GM06990 (cell line): ENCODE results near the gene GDAP2.

Experiments used
- DNase-seq: peaks from one replicate; pipeline ENCODE4 v3.0.0-alpha.2; 2011; ENCODE audit not compliant: insufficient read length; ENCODE audit errors: extremely low read depth
- H3K27me3 ChIP-seq: replicated peaks from 2 replicates; pipeline ENCODE4 v1.6.0; 2011; ENCODE audit warnings: low read length; ENCODE audit not compliant: control insufficient read depth, insufficient read depth
- H3K36me3 ChIP-seq: 2 replicates; pipeline ENCODE4 v1.5.1; 2011; ENCODE audit warnings: low read length; ENCODE audit not compliant: control insufficient read depth, insufficient read depth
- H3K4me3 ChIP-seq: replicated peaks from 2 replicates; pipeline ENCODE4 v1.5.1; 2011; ENCODE audit warnings: low read depth, mild to moderate bottlenecking, control low read depth, low read length
- TF ChIP-seq, protein P1 (sequence below): IDR thresholded peaks from 2 replicates; pipeline ENCODE4 v1.5.1; 2011; ENCODE audit warnings: low read length, control low read depth, mild to moderate bottlenecking, inconsistent platforms; ENCODE audit not compliant: insufficient read depth, poor library complexity, severe bottlenecking

The GDAP2 gene

DNA sequence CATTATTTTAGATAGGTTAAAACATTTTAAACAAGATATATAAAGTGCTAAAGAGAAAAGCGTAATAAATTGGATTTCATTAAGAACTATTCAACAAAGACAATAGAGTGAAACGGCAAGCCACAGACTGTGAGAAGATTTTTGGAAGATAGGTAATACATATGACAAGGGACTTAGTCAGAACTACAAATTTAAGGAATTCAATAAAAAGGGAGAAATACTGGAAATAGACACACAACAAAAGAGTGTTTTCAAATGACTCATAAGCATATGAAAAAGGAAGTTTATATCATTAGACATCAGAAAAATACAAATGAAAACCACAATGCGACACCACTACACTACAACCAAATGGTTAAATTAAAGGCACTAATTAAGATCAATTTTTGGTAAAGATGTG, 90.5 kb downstream of the GDAP2 start:
- no peaks in the 10 kb centered on the region for H3K27me3 ChIP-seq
- no peak overlapping the region for H3K4me3 ChIP-seq
- TF ChIP-seq, protein P1, sequence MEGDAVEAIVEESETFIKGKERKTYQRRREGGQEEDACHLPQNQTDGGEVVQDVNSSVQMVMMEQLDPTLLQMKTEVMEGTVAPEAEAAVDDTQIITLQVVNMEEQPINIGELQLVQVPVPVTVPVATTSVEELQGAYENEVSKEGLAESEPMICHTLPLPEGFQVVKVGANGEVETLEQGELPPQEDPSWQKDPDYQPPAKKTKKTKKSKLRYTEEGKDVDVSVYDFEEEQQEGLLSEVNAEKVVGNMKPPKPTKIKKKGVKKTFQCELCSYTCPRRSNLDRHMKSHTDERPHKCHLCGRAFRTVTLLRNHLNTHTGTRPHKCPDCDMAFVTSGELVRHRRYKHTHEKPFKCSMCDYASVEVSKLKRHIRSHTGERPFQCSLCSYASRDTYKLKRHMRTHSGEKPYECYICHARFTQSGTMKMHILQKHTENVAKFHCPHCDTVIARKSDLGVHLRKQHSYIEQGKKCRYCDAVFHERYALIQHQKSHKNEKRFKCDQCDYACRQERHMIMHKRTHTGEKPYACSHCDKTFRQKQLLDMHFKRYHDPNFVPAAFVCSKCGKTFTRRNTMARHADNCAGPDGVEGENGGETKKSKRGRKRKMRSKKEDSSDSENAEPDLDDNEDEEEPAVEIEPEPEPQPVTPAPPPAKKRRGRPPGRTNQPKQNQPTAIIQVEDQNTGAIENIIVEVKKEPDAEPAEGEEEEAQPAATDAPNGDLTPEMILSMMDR, result no peak
- DNase-seq, result no peak
- H3K36me3 ChIP-seq, result no peaks in the 10 kb centered on the region

DNA sequence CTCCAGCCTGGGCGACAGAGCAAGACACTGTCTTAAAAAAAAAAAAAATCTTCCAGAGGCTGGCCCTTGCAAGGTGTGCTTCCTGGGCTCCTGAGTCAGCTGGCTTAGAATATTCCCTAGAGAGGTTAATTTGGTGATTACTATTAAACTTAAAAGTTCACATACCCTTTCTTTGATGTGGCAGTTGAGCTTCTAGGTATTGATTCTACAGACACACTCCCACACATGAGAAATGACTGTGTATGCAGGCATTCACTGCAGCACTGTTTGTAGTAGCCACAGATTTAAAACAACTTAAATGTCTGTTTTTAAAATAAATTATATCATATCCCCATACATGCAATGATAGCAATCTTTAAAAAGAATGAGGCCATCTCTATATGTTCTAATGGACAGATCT, 93.4 kb downstream of the GDAP2 start:
- Histone ChIP-seq H3K27me3 (no peaks in the 10 kb centered on the region), H3K36me3 (no peaks in the 10 kb centered on the region), H3K4me3 (no peak overlapping the region)
- TF ChIP-seq, protein P1, result no peak
- DNase-seq, result no peak

DNA sequence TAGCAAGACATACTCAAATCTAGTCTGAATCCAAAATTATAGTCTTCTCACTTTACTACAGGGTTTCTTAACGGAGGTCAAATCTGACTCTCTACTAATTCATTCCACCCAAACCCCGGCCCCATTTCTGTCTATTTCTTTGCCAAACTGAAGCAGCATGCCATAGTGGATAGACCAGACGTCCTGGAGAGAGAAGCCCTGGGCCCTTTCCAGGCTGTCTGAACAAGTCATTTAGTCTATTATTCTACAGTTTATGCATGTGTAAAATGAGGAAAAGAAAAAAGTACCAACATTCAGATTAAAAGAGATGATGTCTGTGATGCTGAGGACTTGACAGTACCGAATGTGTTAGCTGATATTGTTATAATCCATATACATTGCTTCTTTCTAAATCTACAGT, 95.0 kb downstream of the GDAP2 start:
- TF ChIP-seq, protein P1, result no peak
- no peaks in the 10 kb centered on the region for H3K27me3 ChIP-seq
- no peaks in the 10 kb centered on the region for H3K36me3 ChIP-seq
- H3K4me3 ChIP-seq, result no peak overlapping the region
- no peak for DNase-seq

DNA sequence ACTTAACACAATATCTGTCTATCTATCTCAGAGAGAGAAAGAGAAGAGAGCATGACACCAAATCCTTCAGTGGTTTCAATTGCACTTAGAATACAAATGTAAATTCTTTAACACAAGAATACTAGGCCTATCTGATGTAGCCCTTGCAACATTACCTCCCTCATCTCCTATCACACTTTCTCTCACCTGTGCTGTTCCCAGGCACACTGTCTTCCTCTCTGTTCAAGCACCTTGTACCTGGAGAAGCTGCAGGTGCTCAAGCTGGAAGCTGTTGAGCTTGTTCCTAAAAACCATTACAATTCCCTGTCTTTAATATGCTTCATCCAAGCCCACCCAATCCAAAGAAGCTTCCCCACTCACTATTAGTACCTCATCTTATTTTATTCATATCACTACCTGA, 97.0 kb downstream of the GDAP2 start:
- Histone ChIP-seq H3K36me3 (no peaks in the 10 kb centered on the region), H3K4me3 (no peak overlapping the region), H3K27me3 (no peaks in the 10 kb centered on the region)
- DNase-seq, result no peak
- TF ChIP-seq, protein P1, result no peak

DNA sequence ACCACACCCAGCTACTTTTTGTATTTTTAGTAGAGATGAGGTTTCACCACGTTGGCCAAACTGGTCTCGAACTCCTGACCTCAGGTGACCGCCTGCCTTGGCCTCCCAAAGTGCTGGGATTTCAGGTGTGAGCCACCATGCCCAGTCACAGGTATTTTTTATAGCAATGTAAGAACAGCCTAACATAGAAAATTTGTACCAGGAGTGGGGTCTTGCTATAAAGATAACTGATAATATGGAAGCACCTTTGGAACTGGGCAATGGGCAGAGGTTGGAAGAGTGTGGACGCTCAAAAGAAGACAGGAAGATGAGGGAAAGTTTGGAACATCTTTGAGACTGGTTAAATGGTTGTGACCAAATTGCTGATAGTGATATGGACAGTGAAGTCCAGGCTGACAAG, 99.2 kb downstream of the GDAP2 start:
- Histone ChIP-seq H3K36me3 (no peaks in the 10 kb centered on the region), H3K27me3 (no peaks in the 10 kb centered on the region; the same call in 1 of the 2 replicates), H3K4me3 (no peak overlapping the region)
- TF ChIP-seq, protein P1, result no peak
- no peak for DNase-seq

DNA sequence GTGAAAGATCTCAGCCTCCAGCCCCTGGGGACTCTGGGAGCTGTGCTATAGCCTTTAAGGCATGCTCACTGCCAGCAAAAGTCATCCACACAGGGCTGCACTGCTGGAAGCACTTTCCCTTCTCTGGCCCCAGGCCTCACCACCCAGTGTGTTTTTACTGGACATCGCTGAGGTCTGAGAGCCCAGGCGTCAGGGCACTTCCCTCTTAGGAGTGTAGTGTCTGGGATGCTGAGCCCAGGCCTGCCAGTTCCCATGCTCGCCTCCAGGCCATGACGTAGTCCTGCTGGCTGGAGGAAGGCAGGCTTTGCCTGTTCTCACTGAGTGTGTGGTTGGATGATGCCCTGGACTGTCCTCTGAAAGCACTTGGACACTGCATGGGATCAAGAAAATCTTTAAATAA, 101.2 kb downstream of the GDAP2 start:
- Histone ChIP-seq H3K4me3 (no peak overlapping the region), H3K36me3 (no peaks in the 10 kb centered on the region), H3K27me3 (no peaks in the 10 kb centered on the region; the same call in 1 of the 2 replicates)
- DNase-seq, result no peak
- TF ChIP-seq, protein P1, result no peak
